OCI-LY7 (cell line): ENCODE measurements around the gene RNF13. TPM values are rescaled to one million over a fixed set of nuclear protein-coding genes. Genes with fewer than 3 reads are reported as not detected.
"Not testable (repeated sequence)": the region's sequence is repeated elsewhere in the genome, so short reads cannot be mapped to it uniquely, and the experiment has no call there.

ENCODE experiments used
- BruUV-seq: library from RNA; stranded (reverse); fragments of 400-500 nt; replicated peaks from 2 replicates; lab custom pipeline; 2021; lab: Mats Ljungman, UMichigan
- CTCF ChIA-PET: fragments of 300-600 bp; sonication (Branson Sonifier 250); formaldehyde crosslinking; loops from one replicate; lab custom pipeline; 2022; ENCODE audit warnings: antibody characterized with exemption; ENCODE audit not compliant: unreplicated experiment; lab: Charles Lee
- POLR2A ChIA-PET: fragments of 300-600 bp; sonication (Branson Sonifier 250); formaldehyde crosslinking; loops from one replicate; lab custom pipeline; 2022; ENCODE audit warnings: antibody characterized with exemption; lab: Charles Lee
- DNase-seq: peaks from one replicate; pipeline ENCODE4 v3.0.0-alpha.2; 2015; ENCODE audit warnings: low spot score
- H2AFZ ChIP-seq: fragments of 200-600 bp; sonication (generic), shearing (Covaris generic); 2 replicates; pipeline ENCODE4 v1.6.1; 2014; ENCODE audit warnings: mild to moderate bottlenecking, antibody characterized with exemption, low read length, moderate library complexity
- H3K27ac ChIP-seq: fragments of 200-600 bp; sonication (generic); 2 replicates; pipeline ENCODE4 v1.5.1; 2014; ENCODE audit warnings: mixed run types, low read depth, mild to moderate bottlenecking, moderate library complexity, low read length, inconsistent platforms; ENCODE audit not compliant: poor library complexity, severe bottlenecking
- H3K36me3 ChIP-seq: fragments of 200-600 bp; sonication (generic); 2 replicates; pipeline ENCODE4 v1.6.1; 2014; ENCODE audit warnings: mild to moderate bottlenecking, antibody characterized with exemption, low read length, moderate library complexity, mixed read lengths; ENCODE audit not compliant: insufficient read depth
- H3K4me1 ChIP-seq: fragments of 200-600 bp; sonication (generic); 2 replicates; pipeline ENCODE4 v1.5.1; 2014; ENCODE audit warnings: mild to moderate bottlenecking, low read length; ENCODE audit not compliant: insufficient read depth, poor library complexity, severe bottlenecking
- H3K4me2 ChIP-seq: fragments of 200-600 bp; sonication (generic); 2 replicates; pipeline ENCODE4 v1.6.1; 2014; ENCODE audit warnings: mild to moderate bottlenecking, low read length
- H3K4me3 ChIP-seq: fragments of 200-600 bp; sonication (generic); 2 replicates; pipeline ENCODE4 v1.5.1; 2014; ENCODE audit warnings: mild to moderate bottlenecking, low read depth, low read length; ENCODE audit not compliant: poor library complexity, severe bottlenecking
- H3K79me2 ChIP-seq: fragments of 200-600 bp; sonication (generic); 2 replicates; pipeline ENCODE4 v1.6.1; 2016; ENCODE audit warnings: low read depth, mild to moderate bottlenecking, low read length, moderate library complexity, mixed read lengths; ENCODE audit not compliant: insufficient read depth
- H3K9me2 ChIP-seq: fragments of 200-600 bp; sonication (generic); 2 replicates; pipeline ENCODE4 v1.6.1; 2016; ENCODE audit warnings: mild to moderate bottlenecking, low read length, mixed read lengths; ENCODE audit not compliant: insufficient read depth
- H3K9me3 ChIP-seq: fragments of 200-600 bp; sonication (generic); 2 replicates; pipeline ENCODE4 v1.6.1; 2014; ENCODE audit warnings: mild to moderate bottlenecking, mixed run types, low read length, mixed read lengths
- H4K20me1 ChIP-seq: fragments of 200-600 bp; sonication (generic); 2 replicates; pipeline ENCODE4 v1.6.1; 2014; ENCODE audit warnings: mild to moderate bottlenecking, antibody characterized with exemption, low read length, moderate library complexity, mixed read lengths; ENCODE audit not compliant: insufficient read depth
- CTCF ChIP-seq: fragments of 200-600 bp; sonication (generic); conservative IDR thresholded peaks from 2 replicates; pipeline ENCODE4 v1.5.1; 2014; ENCODE audit warnings: mild to moderate bottlenecking, antibody characterized with exemption, low read length, moderate library complexity, mixed read lengths
- EZH2phosphoT487 ChIP-seq: fragments of 200-600 bp; sonication (generic); IDR thresholded peaks from 2 replicates; pipeline ENCODE4 v1.6.1; 2018; ENCODE audit warnings: low read depth, borderline replicate concordance, mild to moderate bottlenecking, mixed run types, antibody characterized with exemption, low read length, moderate library complexity, mixed read lengths
- intact Hi-C: fragments of 100-400 bp; cut with micrococcal nuclease; formaldehyde crosslinking; loops from one replicate; pipeline ENCODE4 v1.10.0; 2022; ENCODE audit not compliant: unreplicated experiment
- total RNA-seq, 2 experiments: library from RNA; depleted of rRNA in 1 of 2; stranded (reverse); fragments of >200 nt in 1 of 2; shearing (Covaris generic) in 1 of 2; gene quantifications; 2 replicates each; pipeline ENCODE4 v1.2.3, GENCODE V29; 2014 to 2022

RNF13 gene
- total RNA-seq, 2 experiments from 2014 or later, result 26.2 to 37.3 TPM

DNA sequence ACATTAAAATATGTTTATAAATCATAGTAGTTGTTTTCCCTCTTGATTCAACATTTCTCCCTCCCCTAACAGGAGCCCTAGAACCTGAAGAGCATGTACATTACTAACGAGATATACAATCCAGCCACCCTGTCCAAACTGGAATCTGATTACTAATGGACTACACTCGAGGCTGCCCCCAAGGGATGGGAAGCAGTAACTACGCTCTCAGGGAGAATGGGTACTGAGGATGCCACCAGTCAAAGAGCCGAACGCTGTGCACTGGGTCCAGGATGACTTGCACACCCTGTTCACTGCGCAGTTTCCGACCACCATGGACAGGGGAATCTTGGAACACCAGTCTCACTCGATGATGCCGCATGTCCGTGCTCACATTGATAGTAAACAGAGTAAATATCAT, 169.0 kb downstream of the RNF13 start:
- H3K9me2 ChIP-seq, H3K4me1 ChIP-seq, intact Hi-C loops, H3K79me2 ChIP-seq, H3K9me3 ChIP-seq, H4K20me1 ChIP-seq, H3K4me2 ChIP-seq, H3K4me3 ChIP-seq, DNase-seq, BruUV-seq, H3K36me3 ChIP-seq, CTCF ChIA-PET, H2AFZ ChIP-seq, H3K27ac ChIP-seq: not testable (repeated sequence)
- POLR2A ChIA-PET, result interaction anchor here (0.6 kb wide), 1 partner anchor 1249 kb away, joined by 6 read pairs; no protein-coding TSS in a partner anchor
- 0 out of 2 replicates have a peak, but pooled peaks have one; percentile 14 for TF ChIP-seq CTCF

GRCh38 chr3:149983053-149983452, 170.0 kb downstream of the RNF13 start:
- BruUV-seq, result not testable (repeated sequence)
- POLR2A ChIA-PET, result interaction anchor here (1.1 kb wide), 1 partner anchor 14 kb away, joined by 3 read pairs; no protein-coding TSS in a partner anchor

GRCh38 chr3:149983628-149984027, 170.6 kb downstream of the RNF13 start:
- no TSS peak for BruUV-seq

More at GRCh38 chr3:149983053-149983452, 170.0 kb downstream of the RNF13 start:
- intact Hi-C loops, H2AFZ ChIP-seq, H3K4me1 ChIP-seq, H3K9me2 ChIP-seq, H3K79me2 ChIP-seq, DNase-seq, H3K9me3 ChIP-seq, CTCF ChIA-PET, H4K20me1 ChIP-seq, H3K36me3 ChIP-seq, H3K4me2 ChIP-seq, H3K4me3 ChIP-seq, H3K27ac ChIP-seq: not testable (repeated sequence)

More at GRCh38 chr3:149983628-149984027, 170.6 kb downstream of the RNF13 start:
- ChIA-PET CTCF (no interaction called here), POLR2A (interaction anchor here (1.1 kb wide), 1 partner anchor 14 kb away, joined by 3 read pairs; no protein-coding TSS in a partner anchor)
- no peaks in the 10 kb centered on the region for H3K9me2 ChIP-seq
- no peak overlapping the region for H3K4me3 ChIP-seq
- no peaks in the 10 kb centered on the region for H3K9me3 ChIP-seq
- intact Hi-C loops, result no loop called here
- no peaks in the 10 kb centered on the region for H3K79me2 ChIP-seq
- no peaks in the 10 kb centered on the region for H4K20me1 ChIP-seq
- TF ChIP-seq EZH2phosphoT487, result no peak
- no peak for TF ChIP-seq CTCF
- H2AFZ ChIP-seq, result no peak overlapping the region
- H3K27ac ChIP-seq, result no peak overlapping the region
- H3K36me3 ChIP-seq, result no peaks in the 10 kb centered on the region
- H3K4me1 ChIP-seq, result no peaks in the 10 kb centered on the region
- no peak for DNase-seq
- H3K4me2 ChIP-seq, result no peak overlapping the region
